ENCODE data around the gene ZBTB14.

The ZBTB14 gene, protein sequence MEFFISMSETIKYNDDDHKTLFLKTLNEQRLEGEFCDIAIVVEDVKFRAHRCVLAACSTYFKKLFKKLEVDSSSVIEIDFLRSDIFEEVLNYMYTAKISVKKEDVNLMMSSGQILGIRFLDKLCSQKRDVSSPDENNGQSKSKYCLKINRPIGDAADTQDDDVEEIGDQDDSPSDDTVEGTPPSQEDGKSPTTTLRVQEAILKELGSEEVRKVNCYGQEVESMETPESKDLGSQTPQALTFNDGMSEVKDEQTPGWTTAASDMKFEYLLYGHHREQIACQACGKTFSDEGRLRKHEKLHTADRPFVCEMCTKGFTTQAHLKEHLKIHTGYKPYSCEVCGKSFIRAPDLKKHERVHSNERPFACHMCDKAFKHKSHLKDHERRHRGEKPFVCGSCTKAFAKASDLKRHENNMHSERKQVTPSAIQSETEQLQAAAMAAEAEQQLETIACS

DNA sequence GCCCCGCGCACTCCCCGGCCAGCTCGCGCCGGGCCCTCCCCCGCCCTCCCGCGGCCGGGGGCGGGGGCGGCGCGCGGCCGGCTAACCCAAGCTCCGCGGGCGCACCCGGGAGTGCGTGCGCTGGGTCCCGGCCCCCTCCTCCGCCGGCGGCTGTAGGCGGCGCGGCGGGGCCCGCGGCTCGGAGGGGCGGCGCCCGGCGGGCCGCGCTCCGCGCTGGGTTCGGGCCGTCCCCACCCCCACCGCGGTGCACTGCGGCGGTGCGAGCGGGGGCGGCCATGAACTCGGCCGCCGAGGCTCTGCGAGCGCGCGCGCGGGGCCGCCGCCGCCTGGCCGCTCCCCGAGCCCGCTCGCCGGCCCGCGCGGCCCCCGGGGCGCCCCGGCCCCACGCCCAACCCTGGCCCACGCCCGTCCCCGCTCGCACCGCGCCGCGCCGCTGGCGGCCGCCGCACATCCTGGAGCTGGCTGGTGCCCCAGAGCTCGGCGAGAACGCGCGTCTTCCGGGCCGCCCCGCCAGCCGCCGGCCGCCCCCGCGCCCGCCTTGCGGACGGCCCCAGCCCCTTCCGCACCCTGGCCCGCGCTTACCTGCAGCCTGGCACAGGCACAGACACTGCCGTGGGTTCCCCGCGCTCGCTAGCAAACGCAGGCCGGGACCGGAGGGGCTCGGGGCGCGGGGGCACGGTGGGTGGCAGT lies at the start of gene ZBTB14:
Gene ZBTB14 (minus strand): TSS at position 496 of the 690 bp plus-strand sequence. CDS start 2,480 bp downstream, outside the sequence.
- in situ Hi-C loops (cut with MboI; ENCODE audit: low sequenced_read_pairs), result no loop called here

DNA sequence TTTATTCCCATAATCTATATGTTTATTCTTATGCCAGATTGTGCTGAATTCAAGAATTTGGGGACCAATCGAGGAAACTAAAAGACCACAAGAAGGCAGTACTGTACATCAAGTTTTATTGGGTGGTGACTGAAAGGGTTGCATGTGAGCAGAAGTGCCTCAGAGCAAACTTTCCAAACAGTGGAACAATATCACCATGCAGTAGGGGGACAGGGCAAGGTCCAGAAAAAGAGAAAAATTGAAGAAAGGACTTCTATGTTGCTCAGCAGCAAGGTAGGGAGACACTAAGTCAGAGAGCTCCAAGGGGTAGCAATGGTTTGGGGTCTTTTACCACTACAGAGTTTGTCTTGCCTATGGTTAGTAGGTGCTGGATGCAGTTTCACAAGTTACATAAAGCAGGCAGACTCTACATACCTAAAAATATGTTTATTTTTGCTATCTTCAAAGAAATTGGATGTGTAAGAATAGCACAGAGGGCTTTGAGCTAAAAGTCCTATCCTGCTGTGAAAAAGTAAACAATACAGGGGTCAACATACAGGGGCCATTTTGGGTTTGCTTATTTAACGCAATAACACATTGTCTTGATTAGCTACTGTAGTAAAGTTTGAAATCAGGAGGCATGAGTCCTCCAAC lies 43.8 kb upstream of the ZBTB14 start:
- in situ Hi-C loops (cut with MboI; ENCODE audit: low sequenced_read_pairs), result no loop called here

DNA sequence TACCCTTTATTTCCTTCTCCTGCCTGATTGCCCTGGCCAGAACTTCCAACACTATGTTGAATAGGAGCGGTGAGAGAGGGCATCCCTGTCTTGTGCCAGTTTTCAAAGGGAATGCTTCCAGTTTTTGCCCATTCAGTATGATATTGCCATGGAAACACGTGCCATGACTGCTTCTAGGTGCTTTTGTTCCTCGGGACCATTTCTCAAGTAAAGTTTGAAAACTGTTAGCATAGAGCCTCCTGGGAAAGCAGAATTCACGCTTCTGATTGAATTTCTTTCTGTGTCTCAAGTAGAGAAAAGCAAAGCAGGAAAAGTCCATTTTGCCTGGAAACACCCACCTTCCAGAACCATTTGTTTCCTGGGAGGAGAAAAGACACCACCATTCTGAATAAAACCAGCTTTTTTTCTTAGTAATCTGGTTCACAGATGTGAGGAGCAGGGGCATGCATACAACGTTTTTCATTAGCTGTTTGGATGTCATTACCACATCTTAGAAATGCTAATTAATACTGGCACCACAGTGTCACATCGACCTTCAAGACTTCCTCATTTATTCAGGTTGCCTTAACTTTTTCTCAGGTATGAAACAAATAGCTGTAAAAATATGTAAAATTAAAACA lies 39.0 kb upstream of the ZBTB14 start:
- in situ Hi-C loops (cut with MboI; ENCODE audit: low sequenced_read_pairs), result no loop called here

DNA sequence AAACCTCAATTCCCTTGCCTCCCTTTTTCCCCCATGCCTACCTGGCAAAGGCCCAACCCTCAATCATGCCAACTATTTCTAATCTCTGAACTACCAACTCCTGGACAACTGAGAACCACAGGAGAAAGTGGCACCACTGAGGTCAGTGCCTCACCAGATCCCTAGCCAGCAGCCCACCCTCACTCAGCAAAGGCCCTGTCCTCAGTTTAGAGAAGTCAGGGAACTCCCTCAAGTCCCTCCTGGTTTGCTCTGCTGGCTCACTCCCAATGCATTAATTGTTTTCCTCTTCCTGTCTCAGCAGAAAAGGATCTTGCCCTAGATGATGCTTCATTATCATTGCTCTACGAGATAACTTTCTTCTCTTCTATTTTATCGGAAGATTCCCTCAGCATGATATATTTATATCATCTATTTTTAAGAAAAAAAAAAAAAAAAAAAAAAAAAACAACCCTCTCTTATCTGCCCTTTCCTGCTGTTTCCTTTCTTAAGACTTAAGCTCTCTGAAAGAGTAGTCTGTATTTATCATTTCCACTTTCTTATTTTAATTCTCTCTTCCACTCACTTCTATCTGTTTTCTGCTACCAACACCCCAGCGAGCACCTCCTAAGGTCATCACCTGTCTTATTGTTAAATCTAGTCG lies 22.7 kb upstream of the ZBTB14 start:
- in situ Hi-C loops (cut with MboI; ENCODE audit: low sequenced_read_pairs), result no loop called here

GRCh38 chr18:5317186-5317585 lies 21.7 kb upstream of the ZBTB14 start:
- in situ Hi-C loops (cut with MboI; ENCODE audit: low sequenced_read_pairs), result no loop called here

DNA sequence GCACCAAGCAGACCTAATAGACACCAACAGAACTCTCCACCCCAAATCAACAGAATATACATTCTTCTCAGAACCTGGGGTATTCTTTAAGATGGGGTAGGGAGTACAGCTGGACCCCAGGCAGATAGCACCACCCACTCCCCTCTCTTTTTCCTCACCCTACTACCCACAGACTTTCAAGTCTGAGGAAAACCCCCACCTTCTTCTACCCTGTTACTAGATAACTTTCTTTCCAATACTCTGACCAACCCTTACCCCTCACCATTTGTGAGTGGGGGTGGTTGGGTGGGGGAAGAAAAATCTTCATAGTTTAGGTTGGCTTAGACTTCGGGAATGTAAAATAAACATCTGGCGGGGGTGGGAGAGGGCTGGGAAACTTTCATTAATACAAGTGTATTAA lies 20.3 kb upstream of the ZBTB14 start:
- in situ Hi-C loops (cut with MboI; ENCODE audit: low sequenced_read_pairs), result no loop called here

- in situ Hi-C loops (cut with MboI; ENCODE audit: low sequenced_read_pairs), result no loop called here
Observed at GRCh38 chr18:5311301-5311989, 15.9 kb upstream of the ZBTB14 start.

DNA sequence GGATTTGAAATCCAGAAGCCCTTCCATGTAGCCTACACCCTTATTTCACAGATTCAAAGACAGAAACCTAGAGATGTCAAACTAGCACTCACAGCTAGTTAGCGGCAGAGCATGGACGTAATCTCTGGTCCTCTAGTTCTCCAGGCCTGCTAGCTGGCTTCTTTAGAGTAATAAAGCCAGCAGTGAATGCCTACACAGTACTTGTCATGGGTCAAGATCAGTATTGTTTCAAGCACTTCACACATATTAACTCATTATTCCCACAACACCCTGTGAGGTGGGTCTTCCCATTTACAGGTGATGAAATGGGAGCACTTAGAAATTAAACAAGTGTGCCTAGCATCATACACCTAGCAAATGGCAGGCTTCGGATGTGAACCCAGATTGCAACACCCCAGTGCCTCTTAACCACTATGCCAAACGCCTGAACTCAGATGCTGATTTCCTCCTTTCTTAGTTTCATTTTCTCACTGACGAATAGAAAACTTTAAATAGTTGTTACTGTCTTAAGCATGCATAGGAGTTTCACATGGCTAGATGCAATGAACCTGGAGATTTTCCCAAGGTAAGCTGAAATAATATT lies 14.5 kb upstream of the ZBTB14 start:
- in situ Hi-C loops (cut with MboI; ENCODE audit: low sequenced_read_pairs), result no loop called here

GRCh38 chr18:5305835-5306234 lies 10.3 kb upstream of the ZBTB14 start:
- in situ Hi-C loops (cut with MboI; ENCODE audit: low sequenced_read_pairs), result no loop called here

GRCh38 chr18:5304232-5304631 lies 8.7 kb upstream of the ZBTB14 start:
- in situ Hi-C loops (cut with MboI; ENCODE audit: low sequenced_read_pairs), result no loop called here

- in situ Hi-C loops (cut with MboI; ENCODE audit: low sequenced_read_pairs), result no loop called here
Observed at GRCh38 chr18:5303636-5304035, 8.1 kb upstream of the ZBTB14 start.

GRCh38 chr18:5302606-5303005 lies 7.1 kb upstream of the ZBTB14 start:
- in situ Hi-C loops (cut with MboI; ENCODE audit: low sequenced_read_pairs), result no loop called here

DNA sequence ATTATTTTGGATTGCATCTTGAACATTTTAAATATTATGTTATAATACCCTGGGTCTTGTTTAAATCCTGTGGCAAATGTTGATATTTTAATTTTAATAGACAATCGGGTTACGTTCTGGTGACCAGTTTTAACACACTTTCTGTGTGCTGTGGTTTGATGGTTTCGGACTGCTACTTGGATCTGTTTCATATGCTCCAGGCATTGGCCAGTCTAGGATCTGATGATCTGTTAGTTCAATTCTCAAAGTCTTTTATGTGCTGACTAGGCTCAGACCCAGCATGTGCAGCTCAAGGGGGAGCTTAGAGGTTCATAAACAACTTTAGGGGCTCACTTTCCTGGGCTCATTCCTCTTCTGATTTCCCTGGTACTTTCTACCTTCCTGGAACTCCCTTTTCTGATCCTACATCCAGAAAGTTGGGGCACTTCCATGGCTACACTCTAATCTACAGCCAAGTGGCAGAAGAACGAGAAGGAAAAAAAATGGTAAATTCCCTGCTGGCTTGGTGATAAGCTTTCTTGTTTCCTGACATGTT lies 5.0 kb upstream of the ZBTB14 start:
- in situ Hi-C loops (cut with MboI; ENCODE audit: low sequenced_read_pairs), result no loop called here

- in situ Hi-C loops (cut with MboI; ENCODE audit: low sequenced_read_pairs), result no loop called here
Observed at GRCh38 chr18:5298156-5298852, 2.8 kb upstream of the ZBTB14 start.

DNA sequence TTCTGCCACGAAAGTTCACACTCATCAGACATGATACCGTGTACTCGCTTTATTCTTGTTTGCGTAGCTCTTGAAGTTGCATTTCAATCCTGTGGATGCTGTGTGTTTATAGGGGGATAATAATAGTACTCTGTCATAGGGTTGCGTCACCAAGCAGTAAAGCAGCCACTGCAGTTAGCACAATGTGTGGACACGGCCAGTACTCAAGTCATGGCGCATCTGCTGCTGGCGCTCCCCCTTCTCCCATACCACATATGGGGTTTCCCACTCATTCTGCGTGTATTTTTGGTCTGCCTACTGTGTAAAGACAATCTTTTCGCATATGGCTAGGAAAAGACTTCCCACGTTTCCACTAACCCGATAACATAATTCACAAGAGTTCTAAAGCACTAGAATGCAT lies 2.1 kb upstream of the ZBTB14 start:
- in situ Hi-C loops (cut with MboI; ENCODE audit: low sequenced_read_pairs), result no loop called here

- in situ Hi-C loops (cut with MboI; ENCODE audit: low sequenced_read_pairs), result no loop called here
Observed at GRCh38 chr18:5296706-5297320, 1.3 kb upstream of the ZBTB14 start.

GRCh38 chr18:5295981-5296705 lies 617 bp upstream of the ZBTB14 start:
- in situ Hi-C loops (cut with MboI; ENCODE audit: low sequenced_read_pairs), result no loop called here

All from HL-60/S4 treated with retinoic acid at 250 ng/mL for 4 days and 3 days (cell line).